Measurements from ENCODE around the gene CHERP.

CHERP gene

DNA sequence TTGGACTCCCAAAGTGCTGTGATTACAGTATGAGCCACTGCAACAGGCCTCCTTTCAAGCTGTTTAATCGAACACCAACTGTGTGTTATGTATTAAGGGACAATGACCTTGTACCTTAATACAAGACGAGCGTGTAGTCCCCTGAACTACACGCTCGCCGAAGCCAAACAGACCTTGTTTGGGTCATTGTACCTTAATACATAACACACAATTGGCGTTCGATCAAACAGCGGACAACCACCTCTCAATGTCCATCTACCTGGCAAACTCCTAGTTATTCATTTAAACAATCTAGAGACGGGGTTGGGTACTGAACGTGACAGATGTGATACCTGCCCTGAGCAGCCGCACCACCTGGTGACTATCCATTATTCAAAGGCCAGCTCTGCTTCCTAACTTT lies 1.3 kb downstream of the CHERP start:
- DNase-seq = no peak

GRCh38 chr19:16537111-16537510 lies 5.1 kb downstream of the CHERP start:
- no peak for DNase-seq

- DNase-seq = no peak
These were observed 6.1 kb downstream of the CHERP start for GRCh38 chr19:16536130-16536529.

- DNase-seq = no peak
These were observed 6.9 kb downstream of the CHERP start for GRCh38 chr19:16535381-16535780.

GRCh38 chr19:16532440-16533234 lies 9.6 kb downstream of the CHERP start:
- no peak for DNase-seq

GRCh38 chr19:16531380-16531669 lies 10.9 kb downstream of the CHERP start:
- DNase-seq = no peak

- no peak for DNase-seq
These were observed 11.5 kb downstream of the CHERP start for GRCh38 chr19:16530540-16531379.

DNA sequence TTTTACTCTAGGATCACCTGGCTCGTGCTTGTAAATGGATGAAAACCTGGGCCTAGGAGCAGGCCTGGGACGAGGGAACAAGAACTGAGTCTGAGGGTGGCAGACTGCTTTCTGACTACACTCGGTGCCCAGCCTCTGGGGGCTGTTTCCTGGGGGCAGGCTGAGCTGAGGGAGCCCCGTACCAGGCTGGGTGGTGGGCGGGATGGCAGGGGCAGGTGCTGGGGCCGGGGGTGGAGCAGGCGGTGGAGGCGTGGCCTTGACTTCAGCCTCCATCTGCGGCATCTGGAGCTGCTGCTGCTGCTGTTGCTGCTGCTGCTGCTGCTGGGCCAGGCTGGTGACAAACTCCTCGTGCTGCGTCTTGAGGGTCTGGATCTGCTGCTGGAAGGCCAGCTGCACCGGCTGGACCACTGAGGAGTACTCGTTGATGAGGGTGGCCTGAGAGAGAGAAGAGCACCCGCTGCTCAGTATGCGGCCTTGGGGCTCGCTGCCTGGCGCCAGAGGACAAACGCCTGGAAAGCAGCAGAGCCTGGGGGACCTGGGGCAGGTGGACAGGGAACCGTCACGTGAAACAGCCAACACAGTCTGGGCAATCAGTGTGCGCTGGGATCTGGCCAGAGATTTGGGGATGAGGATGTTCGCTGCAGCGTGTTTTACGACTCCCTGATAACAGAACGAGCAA lies 12.6 kb downstream of the CHERP start:
- DNase-seq = no peak

- DNase-seq = no peak
These were observed 14.2 kb downstream of the CHERP start for GRCh38 chr19:16527971-16528521.

DNA sequence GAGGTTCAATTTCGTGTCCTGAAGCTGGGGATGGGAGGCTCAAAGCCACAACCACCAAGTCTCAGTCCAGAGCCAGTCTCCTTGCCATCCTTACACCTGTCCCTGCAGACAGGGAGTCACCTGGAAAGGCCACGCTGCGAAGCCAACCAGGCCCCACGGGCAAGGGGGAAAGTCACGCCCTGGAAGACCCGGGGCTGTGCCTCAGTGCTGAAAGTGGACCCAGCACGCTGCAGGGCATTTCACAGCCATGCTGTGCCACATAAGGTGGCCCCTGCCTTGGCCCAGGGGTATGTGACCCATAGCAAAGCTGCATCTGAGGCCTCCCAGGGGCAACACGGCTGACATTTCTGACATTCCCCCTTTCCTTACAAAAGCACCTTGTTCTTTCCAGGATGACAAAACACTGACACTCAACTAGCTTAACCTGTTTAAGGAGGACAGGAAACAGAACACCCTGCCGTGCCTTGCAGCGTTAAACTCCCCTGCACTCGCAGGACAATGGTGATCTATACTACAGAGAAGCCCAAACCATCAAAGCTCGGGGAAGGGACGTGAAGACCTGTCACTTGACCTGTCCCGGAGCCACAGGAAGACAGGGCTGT lies 14.8 kb downstream of the CHERP start:
- no peak for DNase-seq

DNA sequence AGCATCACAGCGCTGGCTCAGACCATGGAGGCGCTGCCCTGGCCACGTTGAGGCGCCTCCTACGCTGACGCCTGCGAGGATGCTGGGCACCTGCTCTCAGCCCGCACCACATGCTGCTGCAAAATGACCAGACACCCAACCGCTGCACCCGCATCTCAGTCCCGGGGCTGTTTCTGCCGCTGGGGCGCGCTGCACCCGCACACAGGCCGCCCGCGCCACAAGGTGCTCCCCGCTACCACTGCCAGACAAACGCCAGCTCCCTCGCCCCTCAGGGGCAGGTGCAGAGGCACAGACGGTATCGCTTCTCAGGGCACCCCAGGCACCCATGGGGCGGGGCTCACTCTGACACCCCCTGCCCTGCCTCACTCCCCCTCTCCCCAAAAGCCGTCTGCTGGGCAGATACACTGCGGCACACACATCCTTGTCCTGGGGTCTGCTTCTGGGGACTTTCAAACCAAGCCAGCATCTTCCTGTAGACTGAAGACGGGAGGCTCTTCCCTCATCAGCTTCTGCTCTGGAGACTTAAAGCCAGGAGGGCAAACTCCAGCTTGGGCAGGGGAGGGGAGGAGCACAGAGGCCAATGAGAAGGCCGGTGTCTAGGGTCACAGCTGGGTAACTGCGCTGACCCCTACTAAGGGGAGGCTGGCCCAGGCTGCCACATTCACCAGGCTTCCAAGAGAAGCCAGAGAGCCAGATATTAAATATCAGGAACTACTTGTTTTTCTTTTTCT lies 16.3 kb downstream of the CHERP start:
- DNase-seq = no peak

GRCh38 chr19:16524991-16525734 lies 17.1 kb downstream of the CHERP start:
- DNase-seq = no peak

DNA sequence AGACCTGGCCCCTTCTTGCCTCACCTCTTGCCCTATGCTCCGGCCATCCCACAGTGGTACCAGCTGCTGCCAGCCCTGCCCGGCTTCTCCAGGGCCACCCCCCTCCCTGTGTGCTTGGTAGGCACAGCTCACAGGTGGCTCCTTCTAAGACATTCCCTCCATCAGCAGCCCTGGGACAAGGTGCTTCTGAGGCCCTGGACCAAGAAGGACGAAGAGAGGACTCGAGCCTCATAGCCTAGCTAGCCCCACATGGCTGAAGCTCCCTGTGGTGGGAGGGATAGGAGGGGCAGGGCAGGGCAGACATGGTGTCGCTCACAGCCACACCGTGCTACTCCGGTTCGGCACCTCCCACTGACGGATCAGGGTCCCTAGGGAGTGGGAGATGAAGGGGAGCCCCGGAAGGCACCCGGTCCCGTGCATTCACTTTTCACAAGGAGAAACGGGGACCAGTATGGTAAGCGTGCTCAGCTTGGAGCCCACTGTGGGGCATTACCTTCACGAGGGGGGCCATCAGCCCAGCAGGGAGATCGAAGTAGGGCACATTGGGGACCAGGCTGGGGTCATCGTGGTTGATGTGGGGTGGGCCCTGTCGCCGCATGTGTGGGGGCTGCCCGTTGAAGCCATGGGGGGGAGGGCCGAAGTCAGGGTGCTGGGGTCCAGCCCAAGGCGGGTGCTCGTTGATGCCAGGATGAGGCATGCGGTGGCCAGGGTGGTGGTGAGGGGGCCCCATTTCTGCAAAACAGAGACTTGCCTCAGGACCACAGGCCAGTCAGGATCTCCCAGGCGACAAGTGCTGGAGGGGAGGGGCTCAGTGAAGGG lies 19.5 kb downstream of the CHERP start:
- DNase-seq = no peak

GRCh38 chr19:16521715-16522289 lies 20.4 kb downstream of the CHERP start:
- no peak for DNase-seq

GRCh38 chr19:16520986-16521624 lies 21.1 kb downstream of the CHERP start:
- no peak for DNase-seq

- no peak for DNase-seq
These were observed 21.9 kb downstream of the CHERP start for GRCh38 chr19:16520074-16520973.

DNA sequence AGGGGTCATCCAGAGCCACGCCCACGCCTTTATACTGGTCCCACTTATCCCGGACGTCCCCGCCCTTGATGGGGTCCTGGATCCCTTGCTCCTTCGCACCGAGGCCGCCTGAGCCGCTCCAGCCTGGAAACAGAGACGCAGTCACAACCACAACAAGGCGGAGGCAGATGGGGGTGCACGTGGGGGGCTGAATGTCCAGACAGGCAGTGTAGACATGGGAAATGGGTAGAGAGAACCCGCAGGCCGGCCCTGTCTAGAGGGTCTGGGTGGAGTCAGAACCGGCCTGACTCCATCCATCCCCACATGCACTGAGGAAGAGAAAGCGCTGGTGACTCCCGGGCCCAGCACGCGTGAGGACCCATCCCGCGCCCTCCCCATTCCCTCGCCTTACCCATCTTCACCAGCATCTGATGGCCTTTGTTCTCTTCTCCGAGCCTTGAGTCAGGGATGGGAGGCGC lies 23.0 kb downstream of the CHERP start:
- no peak for DNase-seq

GRCh38 chr19:16518483-16519229 lies 23.6 kb downstream of the CHERP start:
- no peak for DNase-seq

All from NCI-H446 (cell line).